ENCODE results near the gene MRPL23.

MRPL23 gene

GRCh38 chr11:1989953-1990352 lies 42.8 kb downstream of the MRPL23 start:
- H2BK5ac ChIP-seq (ENCODE audit: low read depth, low read length, poor library complexity, severe bottlenecking), result no peak overlapping the region
- no peaks in the 10 kb centered on the region for H3K9me3 ChIP-seq (ENCODE audit: control insufficient read depth, low read length)
- H3K79me1 ChIP-seq (replicated peaks; ENCODE audit: low read length, poor library complexity, severe bottlenecking), result no peaks in the 10 kb centered on the region
- H3K36me3 ChIP-seq (ENCODE audit: control insufficient read depth in 1 of 2, insufficient read depth in 2 of 2, low read depth in 1 of 2, low read length in 2 of 2), result no peaks in the 10 kb centered on the region
- no CpG with 5 or more reads among the region's 15 CpGs for WGBS
- H2BK120ac ChIP-seq (ENCODE audit: low read depth, low read length), result no peak overlapping the region
- no peak overlapping the region for H2AK5ac ChIP-seq (ENCODE audit: low read length, severe bottlenecking)
- H4K91ac ChIP-seq (ENCODE audit: low read length), result no peak overlapping the region
- H4K8ac ChIP-seq (ENCODE audit: low read length), result no peak overlapping the region
- no peak overlapping the region for H3K23ac ChIP-seq (ENCODE audit: low read length in 2 of 2)
- H3K4me3 ChIP-seq (ENCODE audit: insufficient read depth in 1 of 2, low read depth in 1 of 2, low read length in 2 of 2), result no peak overlapping the region
- no peak overlapping the region for H3K14ac ChIP-seq (ENCODE audit: low read length in 2 of 2)
- H3K27ac ChIP-seq (ENCODE audit: low read length, poor library complexity, severe bottlenecking), result no peak overlapping the region
- no peak overlapping the region for H3K4ac ChIP-seq (ENCODE audit: low read depth in 1 of 2, low read length in 2 of 2)
- no peak for DNase-seq
- no peak overlapping the region for H3K18ac ChIP-seq (ENCODE audit: low read depth in 1 of 2, low read length in 2 of 2)
- H3K4me1 ChIP-seq (ENCODE audit: control insufficient read depth, insufficient read depth, low read depth, low read length), result peaks cover 3% of the 10 kb centered on the region
- H2BK12ac ChIP-seq (ENCODE audit: low read length in 2 of 2), result no peak overlapping the region
- H2BK15ac ChIP-seq (ENCODE audit: low read depth, poor library complexity, severe bottlenecking), result no peak overlapping the region
- no peaks in the 10 kb centered on the region for H3K27me3 ChIP-seq (ENCODE audit: control insufficient read depth in 1 of 2, insufficient read depth in 1 of 2, low read length in 2 of 2)
- H2AFZ ChIP-seq (ENCODE audit: low read depth, low read length), result no peak overlapping the region
- H3K4me2 ChIP-seq (ENCODE audit: low read length, poor library complexity, severe bottlenecking), result no peak overlapping the region
- no peak overlapping the region for H3K9ac ChIP-seq (ENCODE audit: low read length)

DNA sequence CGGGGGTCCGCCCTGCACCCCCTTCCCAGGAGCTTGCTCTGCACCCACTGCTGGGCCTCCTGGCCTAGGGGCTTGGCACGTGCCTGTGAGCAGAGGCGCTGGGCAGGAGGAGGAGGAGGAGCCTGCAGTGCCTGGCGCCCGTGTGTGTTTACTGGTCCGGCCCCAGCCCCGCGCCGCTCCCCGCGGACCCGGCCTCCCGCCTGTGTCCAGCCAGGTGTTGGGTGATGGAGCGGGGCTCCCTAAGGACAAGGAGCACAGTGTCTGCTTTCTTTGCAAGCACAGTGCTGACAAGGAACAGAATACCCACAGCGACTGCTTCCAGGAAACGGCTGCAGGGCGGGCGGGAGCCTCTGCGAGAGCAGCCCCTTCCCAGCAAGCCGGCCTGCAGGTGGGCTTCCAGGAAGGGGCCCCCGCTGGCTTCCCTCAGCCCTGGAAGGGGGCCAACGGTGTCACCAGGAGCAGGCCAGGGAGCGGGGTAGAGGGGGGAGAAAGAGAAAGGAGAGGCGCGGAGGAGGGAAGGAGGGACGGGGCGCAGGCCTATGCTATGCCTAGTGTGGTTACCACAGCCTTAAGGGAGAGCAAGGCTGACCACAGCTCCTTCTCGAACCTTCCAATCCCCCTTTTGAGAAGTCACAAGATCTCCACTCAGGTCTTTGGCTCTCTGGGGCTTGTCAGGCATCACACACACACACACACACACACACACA lies 43.9 kb downstream of the MRPL23 start:
- H2BK12ac ChIP-seq (ENCODE audit: low read length in 2 of 2), result no peak overlapping the region
- DNase-seq, result no peak
- H3K4me3 ChIP-seq (ENCODE audit: insufficient read depth in 1 of 2, low read depth in 1 of 2, low read length in 2 of 2), result no peak overlapping the region
- H2AK5ac ChIP-seq (ENCODE audit: low read length, severe bottlenecking), result no peak overlapping the region
- H3K79me1 ChIP-seq (replicated peaks; ENCODE audit: low read length, poor library complexity, severe bottlenecking), result no peaks in the 10 kb centered on the region
- no peak overlapping the region for H3K23ac ChIP-seq (ENCODE audit: low read length in 2 of 2)
- no peak overlapping the region for H2AFZ ChIP-seq (ENCODE audit: low read depth, low read length)
- peaks cover 3% of the 10 kb centered on the region for H3K4me1 ChIP-seq (ENCODE audit: control insufficient read depth, insufficient read depth, low read depth, low read length)
- H3K9ac ChIP-seq (ENCODE audit: low read length), result no peak overlapping the region
- H4K8ac ChIP-seq (ENCODE audit: low read length), result no peak overlapping the region
- H3K36me3 ChIP-seq (ENCODE audit: control insufficient read depth in 1 of 2, insufficient read depth in 2 of 2, low read depth in 1 of 2, low read length in 2 of 2), result no peaks in the 10 kb centered on the region
- H3K4me2 ChIP-seq (ENCODE audit: low read length, poor library complexity, severe bottlenecking), result no peak overlapping the region
- H3K27me3 ChIP-seq (ENCODE audit: control insufficient read depth in 1 of 2, insufficient read depth in 1 of 2, low read length in 2 of 2), result no peaks in the 10 kb centered on the region
- no peak overlapping the region for H2BK15ac ChIP-seq (ENCODE audit: low read depth, poor library complexity, severe bottlenecking)
- WGBS, result no CpG with 5 or more reads among the region's 29 CpGs
- H4K91ac ChIP-seq (ENCODE audit: low read length), result no peak overlapping the region
- H2BK5ac ChIP-seq (ENCODE audit: low read depth, low read length, poor library complexity, severe bottlenecking), result no peak overlapping the region
- no peak overlapping the region for H3K4ac ChIP-seq (ENCODE audit: low read depth in 1 of 2, low read length in 2 of 2)
- no peak overlapping the region for H2BK120ac ChIP-seq (ENCODE audit: low read depth, low read length)
- H3K18ac ChIP-seq (ENCODE audit: low read depth in 1 of 2, low read length in 2 of 2), result no peak overlapping the region
- no peak overlapping the region for H3K14ac ChIP-seq (ENCODE audit: low read length in 2 of 2)
- no peaks in the 10 kb centered on the region for H3K9me3 ChIP-seq (ENCODE audit: control insufficient read depth, low read length)
- no peak overlapping the region for H3K27ac ChIP-seq (ENCODE audit: low read length, poor library complexity, severe bottlenecking)

GRCh38 chr11:1992111-1992510 lies 45.0 kb downstream of the MRPL23 start:
- Histone ChIP-seq H3K14ac (ENCODE audit: low read length in 2 of 2) (no peak overlapping the region), H2BK15ac (ENCODE audit: low read depth, poor library complexity, severe bottlenecking) (no peak overlapping the region), H3K4me3 (ENCODE audit: insufficient read depth in 1 of 2, low read depth in 1 of 2, low read length in 2 of 2) (no peak overlapping the region), H3K27me3 (ENCODE audit: control insufficient read depth in 1 of 2, insufficient read depth in 1 of 2, low read length in 2 of 2) (no peaks in the 10 kb centered on the region), H3K18ac (ENCODE audit: low read depth in 1 of 2, low read length in 2 of 2) (peak overlapping the region in 1 of 2 experiments; percentile 25), H3K4me2 (ENCODE audit: low read length, poor library complexity, severe bottlenecking) (no peak overlapping the region), H2BK5ac (ENCODE audit: low read depth, low read length, poor library complexity, severe bottlenecking) (no peak overlapping the region), H4K8ac (ENCODE audit: low read length) (no peak overlapping the region), H3K4ac (ENCODE audit: low read depth in 1 of 2, low read length in 2 of 2) (no peak overlapping the region), H3K36me3 (ENCODE audit: control insufficient read depth in 1 of 2, insufficient read depth in 2 of 2, low read depth in 1 of 2, low read length in 2 of 2) (no peaks in the 10 kb centered on the region), H3K23ac (ENCODE audit: low read length in 2 of 2) (no peak overlapping the region), H2AK5ac (ENCODE audit: low read length, severe bottlenecking) (no peak overlapping the region), H2AFZ (ENCODE audit: low read depth, low read length) (no peak overlapping the region), H3K79me1 (replicated peaks; ENCODE audit: low read length, poor library complexity, severe bottlenecking) (no peaks in the 10 kb centered on the region), H3K9me3 (ENCODE audit: control insufficient read depth, low read length) (no peaks in the 10 kb centered on the region), H2BK120ac (ENCODE audit: low read depth, low read length) (no peak overlapping the region), H4K91ac (ENCODE audit: low read length) (peak overlapping the region; percentile 83), H3K27ac (ENCODE audit: low read length, poor library complexity, severe bottlenecking) (no peak overlapping the region), H3K9ac (ENCODE audit: low read length) (no peak overlapping the region), H2BK12ac (ENCODE audit: low read length in 2 of 2) (peak overlapping the region; percentile 75 to 93), H3K4me1 (ENCODE audit: control insufficient read depth, insufficient read depth, low read depth, low read length) (peaks cover 3% of the 10 kb centered on the region)
- no CpG with 5 or more reads among the region's 26 CpGs for WGBS
- DNase-seq, result no peak

DNA sequence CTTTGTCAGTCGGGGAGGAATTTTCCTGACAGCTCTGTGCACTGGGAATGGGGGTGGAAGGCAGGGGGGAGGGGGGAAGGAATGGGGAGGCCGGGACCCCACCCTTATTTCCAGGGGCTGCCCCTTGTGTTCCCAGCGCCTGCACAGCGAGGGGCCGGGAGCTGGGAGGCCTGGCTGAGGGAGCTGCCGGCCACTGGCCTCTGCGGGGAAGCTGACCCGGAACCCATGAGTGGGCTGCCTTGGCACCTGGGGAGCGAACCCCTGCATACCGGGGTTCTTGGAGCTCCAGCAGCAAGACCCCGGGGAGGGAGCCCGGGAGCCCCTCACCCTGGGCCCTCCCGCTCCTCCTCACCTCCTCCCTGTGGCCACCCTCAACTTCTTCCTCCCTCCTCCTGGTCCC lies 47.0 kb downstream of the MRPL23 start:
- 61% methylated on average over 3 of the region's 13 CpGs for WGBS

More for the DNA sequence above, 47.0 kb downstream of the MRPL23 start:
- Histone ChIP-seq H3K18ac (ENCODE audit: low read depth in 1 of 2, low read length in 2 of 2) (peak overlapping the region in 1 of 2 experiments; percentile 12), H3K36me3 (ENCODE audit: control insufficient read depth in 1 of 2, insufficient read depth in 2 of 2, low read depth in 1 of 2, low read length in 2 of 2) (no peaks in the 10 kb centered on the region), H2BK15ac (ENCODE audit: low read depth, poor library complexity, severe bottlenecking) (no peak overlapping the region), H4K8ac (ENCODE audit: low read length) (no peak overlapping the region), H3K23ac (ENCODE audit: low read length in 2 of 2) (no peak overlapping the region), H3K9ac (ENCODE audit: low read length) (no peak overlapping the region), H2AK5ac (ENCODE audit: low read length, severe bottlenecking) (no peak overlapping the region), H2BK5ac (ENCODE audit: low read depth, low read length, poor library complexity, severe bottlenecking) (no peak overlapping the region), H2BK120ac (ENCODE audit: low read depth, low read length) (peak overlapping the region; percentile 5), H3K79me1 (replicated peaks; ENCODE audit: low read length, poor library complexity, severe bottlenecking) (no peaks in the 10 kb centered on the region), H3K14ac (ENCODE audit: low read length in 2 of 2) (no peak overlapping the region), H3K27me3 (ENCODE audit: control insufficient read depth in 1 of 2, insufficient read depth in 1 of 2, low read length in 2 of 2) (no peaks in the 10 kb centered on the region), H3K4me2 (ENCODE audit: low read length, poor library complexity, severe bottlenecking) (no peak overlapping the region), H3K4ac (ENCODE audit: low read depth in 1 of 2, low read length in 2 of 2) (no peak overlapping the region), H3K4me3 (ENCODE audit: insufficient read depth in 1 of 2, low read depth in 1 of 2, low read length in 2 of 2) (no peak overlapping the region), H2BK12ac (ENCODE audit: low read length in 2 of 2) (peak overlapping the region in 1 of 2 experiments; percentile 39), H2AFZ (ENCODE audit: low read depth, low read length) (no peak overlapping the region), H4K91ac (ENCODE audit: low read length) (peak overlapping the region; percentile 50), H3K9me3 (ENCODE audit: control insufficient read depth, low read length) (no peaks in the 10 kb centered on the region), H3K4me1 (ENCODE audit: control insufficient read depth, insufficient read depth, low read depth, low read length) (peaks cover 1% of the 10 kb centered on the region), H3K27ac (ENCODE audit: low read length, poor library complexity, severe bottlenecking) (no peak overlapping the region)
- DNase-seq, result peak; percentile 7
